Fibroblast of skin of left biceps (primary cell): ENCODE results near the gene ELN.

Experiments used
- DNase-seq, 2 experiments: peaks; one replicate each; pipeline ENCODE4 v3.0.0-alpha.2; 2013; ENCODE audit warnings: low read depth in 2 of 2

Gene ELN

DNA sequence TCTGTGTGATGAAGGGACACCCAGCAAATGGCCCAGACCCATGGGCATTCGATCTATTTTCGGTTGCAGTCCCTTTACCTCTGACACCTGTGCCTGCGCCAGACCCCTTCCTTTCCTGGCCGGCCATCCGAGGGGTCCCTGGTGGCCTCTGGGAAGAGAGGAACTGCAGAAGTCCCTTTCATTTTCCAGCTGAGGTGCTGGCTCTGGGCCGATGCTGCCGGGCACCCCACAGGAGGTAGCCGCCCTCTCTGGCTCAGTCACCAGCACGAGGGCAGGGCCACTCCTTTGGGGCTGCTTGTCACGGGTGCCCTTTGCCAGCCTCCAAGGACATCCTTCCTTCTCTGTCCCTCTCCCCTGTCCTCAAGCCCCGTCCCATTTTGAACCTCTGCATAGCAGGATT, 4.2 kb upstream of the ELN start:
- DNase-seq: no peak

DNA sequence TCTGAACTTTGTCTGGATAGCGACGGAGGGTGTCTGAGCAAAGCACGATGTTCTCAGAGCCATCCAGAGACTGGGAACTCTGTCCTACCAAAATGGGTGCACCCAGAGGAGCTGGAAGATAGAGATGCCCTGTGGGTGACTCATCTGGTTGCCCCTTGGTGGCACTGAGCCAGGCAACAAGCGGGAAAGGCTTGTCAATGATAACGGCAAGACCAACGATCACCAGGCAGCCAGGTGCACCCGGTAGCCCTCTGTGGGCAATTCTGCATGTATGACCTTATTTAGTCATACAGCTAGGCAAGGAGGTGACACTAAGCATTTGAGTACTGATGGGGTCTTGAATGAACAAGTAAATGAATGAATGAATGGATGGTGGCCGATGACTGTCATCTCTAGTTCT, 2.8 kb upstream of the ELN start:
- no peak for DNase-seq

GRCh38 chr7:74025730-74026129, 2.2 kb upstream of the ELN start:
- no peak for DNase-seq

DNA sequence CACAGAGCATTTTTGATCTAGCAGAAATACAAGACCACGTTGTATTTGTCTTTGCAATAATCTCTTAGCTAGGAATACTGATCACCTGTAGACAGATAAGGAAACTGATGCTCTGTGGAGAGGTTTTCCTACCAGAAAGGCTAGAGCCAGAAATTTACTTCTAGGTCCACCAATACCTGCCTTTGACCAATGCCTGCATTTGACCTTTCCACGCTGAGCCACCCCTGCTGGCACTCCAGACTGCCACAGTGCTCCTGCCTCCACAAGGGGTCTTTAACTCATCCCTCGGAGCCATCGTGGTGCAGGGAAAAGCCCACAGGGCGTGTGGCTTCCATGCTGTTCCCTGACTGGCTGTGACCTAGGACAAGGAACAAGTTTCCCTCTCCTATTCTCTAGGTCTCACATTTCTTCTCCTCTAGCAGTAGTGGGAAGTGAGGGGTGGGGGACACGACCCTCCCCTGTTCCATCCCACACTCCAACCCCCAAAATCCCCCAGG, 1.5 kb upstream of the ELN start:
- DNase-seq: no peak

DNA sequence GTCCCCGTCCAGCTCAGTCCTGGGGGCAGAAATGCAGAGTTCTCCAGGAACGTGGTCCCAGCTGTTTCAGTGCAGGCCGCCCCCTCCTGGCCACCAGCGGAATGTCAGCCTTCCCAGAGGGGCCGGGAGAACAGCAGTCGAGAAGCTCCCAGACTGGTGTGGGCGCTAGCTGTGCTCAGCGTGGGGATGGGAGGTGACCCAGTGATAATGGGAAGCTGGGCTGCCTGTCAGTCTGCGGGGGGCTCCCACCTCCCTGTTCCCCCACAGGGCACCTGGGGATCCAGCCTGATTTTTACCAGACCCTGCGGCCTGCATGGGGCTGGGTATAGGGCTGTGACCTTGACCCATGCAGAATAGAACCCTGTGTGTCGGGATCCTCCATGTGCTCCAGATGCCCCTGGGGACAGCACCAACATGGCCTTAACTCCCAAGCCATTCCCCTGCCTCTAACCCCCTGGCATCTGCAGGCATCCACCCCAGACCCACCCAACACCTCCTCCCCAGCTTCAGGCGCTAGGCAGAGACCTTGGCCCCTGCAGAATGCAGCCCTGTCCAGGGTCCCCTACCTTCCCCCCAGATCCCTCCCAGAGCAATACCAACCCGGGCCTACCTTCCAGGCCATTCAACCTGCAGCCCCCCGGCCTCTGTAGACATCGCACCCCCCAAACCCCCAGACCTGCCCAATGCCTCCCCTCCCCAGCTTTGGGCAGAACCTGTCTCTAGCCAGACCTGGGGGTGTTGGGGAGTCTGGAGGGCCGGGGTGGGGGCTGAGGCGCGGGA, 880 bp upstream of the ELN start:
- no peak for DNase-seq

DNA sequence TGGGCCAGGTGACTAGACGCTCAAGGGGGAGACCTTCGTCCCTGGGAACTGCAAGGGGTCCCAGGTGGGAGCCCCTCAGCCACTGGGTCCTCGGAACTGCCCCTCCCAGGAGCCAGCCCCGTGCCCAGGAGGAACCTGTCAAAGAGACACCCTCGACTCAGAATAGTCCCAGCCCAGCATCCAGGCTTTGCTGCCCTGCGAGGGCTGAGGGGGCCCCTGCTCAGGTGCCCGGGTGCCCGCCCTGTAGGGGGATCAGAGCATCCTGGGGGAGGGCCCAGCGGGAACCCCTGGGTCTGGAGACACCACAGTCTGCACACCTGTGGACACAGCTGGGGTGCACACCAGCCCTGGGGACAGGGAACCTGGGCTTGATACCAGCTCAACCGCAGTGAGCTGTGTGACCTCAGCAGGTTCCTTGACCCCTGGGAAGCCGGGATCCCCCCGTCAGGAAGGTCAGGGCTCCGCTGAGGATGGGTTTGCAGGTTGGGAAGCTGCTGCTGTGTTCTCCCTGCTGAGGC, 407 bp downstream of the ELN start:
- no peak for DNase-seq

- no peak for DNase-seq
These were observed 1.3 kb downstream of the ELN start for GRCh38 chr7:74029089-74029785.

DNA sequence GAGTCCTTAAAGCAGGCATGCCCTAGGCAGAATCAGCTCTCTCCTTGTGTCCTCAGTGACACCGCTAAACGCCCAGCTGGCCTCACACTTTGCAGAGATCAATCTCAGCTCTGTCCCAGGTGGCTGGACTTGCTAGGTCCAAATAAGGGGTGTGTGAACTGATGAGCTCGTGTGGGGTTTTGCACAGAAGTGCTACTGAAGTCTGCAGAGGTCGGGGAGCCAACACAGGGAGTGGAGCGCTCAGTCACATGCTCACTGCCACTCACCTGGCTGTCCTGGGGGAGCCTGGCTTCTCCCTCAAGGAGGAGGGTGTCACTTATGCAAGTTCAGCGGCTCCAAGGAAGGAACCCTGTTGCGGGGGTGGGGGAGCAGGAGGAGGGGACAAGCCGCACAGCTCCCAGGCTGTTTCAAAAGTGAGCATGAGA, 2.0 kb downstream of the ELN start:
- no peak for DNase-seq

GRCh38 chr7:74030861-74031260, 2.9 kb downstream of the ELN start:
- no peak for DNase-seq

- no peak for DNase-seq
These were observed 3.6 kb downstream of the ELN start for GRCh38 chr7:74031403-74032190.

DNA sequence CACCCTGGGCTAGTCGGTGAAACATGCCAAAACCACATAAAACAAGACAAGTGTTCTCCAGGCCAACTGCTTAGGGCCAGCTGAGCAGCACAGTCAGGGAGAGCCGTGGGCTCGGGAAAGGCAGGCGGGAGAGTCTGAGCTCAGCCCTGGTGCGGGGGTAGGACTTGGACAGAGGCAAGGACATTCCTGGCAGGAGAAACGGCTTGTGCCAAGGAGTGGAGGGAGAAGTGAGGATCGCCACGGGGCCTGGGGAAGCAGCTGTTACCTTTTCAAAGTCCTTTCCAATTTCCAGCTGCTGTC, 4.2 kb downstream of the ELN start:
- DNase-seq: no peak

- DNase-seq: no peak
These were observed 4.8 kb downstream of the ELN start for GRCh38 chr7:74032624-74033371.

DNA sequence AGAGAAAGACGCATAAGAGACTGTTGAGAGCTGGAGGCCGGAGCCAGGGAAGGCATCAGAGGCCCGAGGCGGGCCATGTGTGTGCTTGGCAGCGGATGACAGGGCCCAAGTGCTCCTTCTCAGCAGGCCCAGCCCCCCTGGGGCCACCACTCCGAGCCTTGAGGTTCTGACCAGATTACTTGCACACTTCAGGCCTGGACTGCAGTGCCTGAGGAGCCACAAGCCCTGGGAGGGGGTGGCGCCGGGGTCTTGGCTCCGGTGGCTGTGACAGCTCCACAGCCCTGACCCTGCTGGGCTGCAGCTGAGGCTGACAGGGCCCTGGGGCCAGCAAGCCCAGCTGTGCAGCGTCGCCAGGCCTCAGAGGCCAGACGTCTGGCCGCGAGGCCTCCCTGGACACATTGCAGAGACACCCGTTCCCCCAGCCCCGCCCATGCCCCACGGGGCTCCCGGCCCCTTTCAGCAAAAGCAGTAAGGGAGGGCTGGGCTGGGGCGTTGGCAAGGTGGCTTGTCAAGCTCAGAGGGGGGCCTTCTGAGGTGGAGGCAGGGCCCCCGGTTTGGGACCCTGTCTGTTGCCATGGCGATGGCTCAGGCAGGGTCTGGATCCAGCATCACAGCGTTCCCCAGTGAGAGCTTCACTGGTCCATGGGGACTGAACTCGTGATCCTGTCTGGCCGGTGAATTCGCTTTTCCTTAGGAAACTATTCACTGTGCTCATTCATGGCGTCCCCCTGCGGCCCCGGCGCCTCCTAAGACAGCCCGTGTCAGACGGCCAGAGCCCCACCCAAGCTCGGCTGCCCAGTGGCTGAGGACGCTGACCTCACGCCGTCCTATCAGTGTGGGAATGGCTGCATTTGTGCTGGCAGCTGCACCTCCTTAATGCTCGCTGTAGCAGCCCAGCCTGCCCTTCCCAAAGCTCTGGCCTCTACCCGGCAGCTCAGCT, 5.7 kb downstream of the ELN start:
- DNase-seq: no peak

- DNase-seq: no peak
These were observed 9.6 kb downstream of the ELN start for GRCh38 chr7:74037609-74038008.

DNA sequence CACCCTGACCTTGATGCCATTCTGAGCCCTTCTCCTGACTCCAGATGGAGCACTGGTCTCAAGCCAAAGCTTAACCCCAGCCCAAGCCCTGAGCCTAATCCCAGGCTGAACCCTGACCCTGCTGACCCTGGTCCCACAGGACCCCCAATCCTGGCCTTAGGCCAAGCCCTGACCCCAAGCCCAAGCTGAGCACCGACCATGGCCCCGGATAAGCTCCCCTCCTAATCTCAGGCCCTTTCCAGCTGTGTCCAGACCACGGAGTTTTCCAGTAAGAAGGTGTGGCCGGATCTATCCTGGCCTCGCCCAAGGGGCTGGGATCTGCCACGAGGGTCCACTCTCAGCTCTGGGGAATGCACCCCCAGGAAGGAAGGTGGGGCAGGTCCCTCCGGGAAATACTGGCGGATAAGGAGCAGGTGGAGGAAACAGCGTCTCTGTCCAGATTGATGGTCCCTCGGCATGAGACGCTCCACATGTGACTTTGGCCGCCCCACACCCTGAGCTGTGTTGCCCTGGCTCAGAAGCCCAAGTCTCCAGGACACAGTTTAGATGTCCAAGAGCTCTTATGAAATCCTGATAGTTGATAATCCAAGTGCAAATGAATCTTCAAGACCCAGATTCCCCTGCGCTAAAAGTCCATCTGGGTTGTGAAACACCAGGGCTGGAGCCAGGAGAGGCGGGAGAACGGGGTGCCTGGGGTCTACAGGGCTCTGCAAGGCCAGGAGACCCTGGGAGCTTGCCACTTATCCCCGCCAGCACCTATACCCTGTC, 10.4 kb downstream of the ELN start:
- DNase-seq: no peak

DNA sequence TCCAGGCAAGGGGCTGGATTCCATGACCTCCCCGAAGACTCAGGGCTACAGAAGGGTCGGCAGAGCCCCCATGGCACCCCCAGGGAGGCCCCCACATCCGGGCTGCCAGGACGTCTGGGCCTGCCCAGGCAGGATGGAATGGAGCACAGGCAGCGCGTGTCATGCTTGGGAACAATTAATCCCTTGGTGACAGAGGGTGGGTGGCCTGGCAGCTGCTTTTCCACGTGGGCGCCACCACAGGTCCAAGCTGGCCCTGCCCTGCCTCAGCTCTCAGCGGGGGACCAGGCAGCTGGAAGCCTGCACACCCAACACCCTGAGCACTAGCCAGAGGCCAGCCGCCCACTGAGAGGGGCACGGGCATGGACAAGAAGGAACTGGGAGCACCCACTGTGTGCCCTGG, 11.4 kb downstream of the ELN start:
- DNase-seq: no peak

- DNase-seq: no peak
These were observed 12.3 kb downstream of the ELN start for GRCh38 chr7:74040101-74040790.

DNA sequence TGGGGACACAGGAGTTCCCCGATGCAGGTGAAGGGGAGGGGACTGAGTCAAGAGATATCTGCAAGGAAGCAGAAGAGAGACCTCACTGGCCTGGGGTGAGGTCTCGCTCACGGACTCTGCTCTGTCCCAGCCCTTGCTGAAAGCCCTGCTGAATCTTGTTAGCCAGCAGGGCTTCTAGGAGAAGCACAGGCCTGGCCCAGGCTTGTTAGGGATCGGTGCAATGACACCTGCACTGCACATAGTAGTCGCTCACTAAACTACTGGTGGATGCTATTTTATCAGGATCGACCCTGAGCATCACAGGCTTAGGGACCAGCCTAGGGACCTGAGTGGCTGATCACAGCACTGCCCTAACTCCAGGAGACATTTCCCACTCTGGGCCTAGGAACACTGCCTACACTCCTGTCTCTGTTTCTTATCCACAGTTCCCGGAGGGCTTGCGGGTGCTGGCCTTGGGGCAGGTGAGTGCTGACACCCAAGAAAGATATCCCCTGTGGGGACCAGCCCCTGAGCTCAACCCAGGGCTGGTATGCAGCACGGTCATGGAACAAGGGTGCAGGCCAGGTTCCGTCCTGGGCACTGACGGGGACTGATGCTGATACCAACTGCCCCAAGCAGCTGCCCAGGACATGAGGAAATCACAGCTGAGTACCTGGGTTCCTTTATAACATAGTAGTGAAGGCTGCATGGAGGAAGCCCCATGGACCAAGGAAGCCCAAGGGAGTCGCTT, 13.0 kb downstream of the ELN start:
- no peak for DNase-seq
